Gastrocnemius medialis (tissue), 4 donors: Measurements from ENCODE around the gene ZNF793. TPM values are rescaled to one million over a fixed set of nuclear protein-coding genes. Genes with fewer than 3 reads are reported as not detected.

Experiments
- ATAC-seq, 2 donors: fragments of 150-250 bp; one replicate each; pipeline ENCODE4 v1.9.1; 2016
- DNase-seq, 2 donors: peaks; one replicate each; pipeline ENCODE4 v3.0.0-alpha.2; 2019
- H3K27ac ChIP-seq, 4 donors: fragments of 200-600 bp; sonication (generic); 1 replicate in 1 of 4; 2 replicates in 3 of 4; pipeline ENCODE4 v1.5.1; 2016 to 2018; ENCODE audit warnings: mild to moderate bottlenecking in 2 of 4, moderate library complexity in 1 of 4
- H3K27me3 ChIP-seq, 3 donors: fragments of 200-600 bp; sonication (generic) in 2 of 3; 1 replicate in 1 of 3; 2 replicates in 2 of 3; pipeline versions ENCODE4 v1.5.1 to v1.6.0; 2016 to 2019; ENCODE audit warnings: mild to moderate bottlenecking in 1 of 3, moderate library complexity in 1 of 3
- H3K36me3 ChIP-seq, 2 donors: fragments of 200-600 bp; sonication (generic) in 1 of 2; one replicate each; pipeline ENCODE4 v1.5.1; 2017 to 2018
- H3K4me1 ChIP-seq, 2 donors: fragments of 200-600 bp; sonication (generic) in 1 of 2; one replicate each; pipeline ENCODE4 v1.5.1; 2016 to 2017; ENCODE audit warnings: mild to moderate bottlenecking in 2 of 2
- H3K4me3 ChIP-seq, 4 donors: fragments of 200-600 bp; sonication (generic) in 3 of 4; 1 replicate in 1 of 4; 2 replicates in 3 of 4; pipeline ENCODE4 v1.5.1; 2016 to 2019; ENCODE audit warnings: mild to moderate bottlenecking in 2 of 4
- H3K9me3 ChIP-seq, 3 donors: fragments of 200-600 bp; sonication (generic) in 2 of 3; 1 replicate in 1 of 3; 2 replicates in 2 of 3; pipeline ENCODE4 v1.5.1; 2016 to 2019
- POLR2A ChIP-seq, 2 donors: fragments of 450-650 bp; IDR thresholded peaks; one replicate each; pipeline ENCODE4 v1.6.1; 2017; ENCODE audit warnings: antibody characterized with exemption in 2 of 2, mild to moderate bottlenecking in 2 of 2, moderate library complexity in 2 of 2
- in situ Hi-C, 4 donors: fragments of 200-750 bp; cut with MboI; loops; one replicate each; pipeline versions ENCODE4 v1.15.0 to v1.8.0; 2017; ENCODE audit warnings: low sequenced_read_pairs in 4 of 4
- intact Hi-C: fragments of 100-400 bp; cut with DNase I; formaldehyde crosslinking; loops from one replicate; pipeline ENCODE4 v1.15.1; 2023; ENCODE audit warnings: low total_unique reads
- total RNA-seq, 4 donors: library from RNA; depleted of rRNA; stranded (reverse); fragments of >200 nt; gene quantifications; one replicate each; pipeline versions ENCODE4 v1.1.0 to v1.2.3, GENCODE V29; 2016
- TF ChIP-seq, protein P1 (sequence below), 5 experiments: fragments of 450-650 bp in 3 of 5; fragments of 200-600 bp in 2 of 5; sonication (generic) in 2 of 5; IDR thresholded peaks in 4 of 5; conservative IDR thresholded peaks in 1 of 5; 1 replicate in 4 of 5; 2 replicates in 1 of 5; pipeline ENCODE4 v1.5.1; 2016 to 2019; ENCODE audit warnings: antibody characterized with exemption in 5 of 5, mild to moderate bottlenecking in 3 of 5, moderate library complexity in 3 of 5

Gene ZNF793
- total RNA-seq, 4 donors from 2014 or later, result 0.19 to 1.2 (median 0.76) TPM

GRCh38 chr19:37511186-37511585, 4.4 kb downstream of the ZNF793 start:
- no peaks in the 10 kb centered on the region for H3K9me3 ChIP-seq

DNA sequence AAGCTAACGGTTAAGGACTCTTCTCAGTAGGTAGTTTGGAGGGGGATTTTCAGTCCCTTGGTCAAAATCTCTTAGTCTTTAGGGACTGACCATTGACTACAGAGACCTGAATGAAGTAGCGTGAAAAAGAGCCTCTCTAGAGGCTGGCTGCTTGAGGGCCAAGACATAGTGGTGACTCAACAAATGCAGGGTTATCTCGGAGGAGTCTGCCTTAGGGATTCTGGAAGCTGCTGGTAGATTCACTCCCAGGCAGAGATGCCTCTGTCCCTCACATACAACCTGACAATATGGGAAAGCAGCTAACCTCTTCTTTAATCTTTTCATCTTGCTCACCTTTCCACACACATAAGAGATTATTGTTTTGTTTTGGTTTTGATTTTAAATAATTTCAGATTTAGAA, 5.1 kb downstream of the ZNF793 start:
- TF ChIP-seq, protein P1, sequence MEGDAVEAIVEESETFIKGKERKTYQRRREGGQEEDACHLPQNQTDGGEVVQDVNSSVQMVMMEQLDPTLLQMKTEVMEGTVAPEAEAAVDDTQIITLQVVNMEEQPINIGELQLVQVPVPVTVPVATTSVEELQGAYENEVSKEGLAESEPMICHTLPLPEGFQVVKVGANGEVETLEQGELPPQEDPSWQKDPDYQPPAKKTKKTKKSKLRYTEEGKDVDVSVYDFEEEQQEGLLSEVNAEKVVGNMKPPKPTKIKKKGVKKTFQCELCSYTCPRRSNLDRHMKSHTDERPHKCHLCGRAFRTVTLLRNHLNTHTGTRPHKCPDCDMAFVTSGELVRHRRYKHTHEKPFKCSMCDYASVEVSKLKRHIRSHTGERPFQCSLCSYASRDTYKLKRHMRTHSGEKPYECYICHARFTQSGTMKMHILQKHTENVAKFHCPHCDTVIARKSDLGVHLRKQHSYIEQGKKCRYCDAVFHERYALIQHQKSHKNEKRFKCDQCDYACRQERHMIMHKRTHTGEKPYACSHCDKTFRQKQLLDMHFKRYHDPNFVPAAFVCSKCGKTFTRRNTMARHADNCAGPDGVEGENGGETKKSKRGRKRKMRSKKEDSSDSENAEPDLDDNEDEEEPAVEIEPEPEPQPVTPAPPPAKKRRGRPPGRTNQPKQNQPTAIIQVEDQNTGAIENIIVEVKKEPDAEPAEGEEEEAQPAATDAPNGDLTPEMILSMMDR (IDR thresholded peaks at IDR 0.05 in 4 of 5, conservative IDR thresholded peaks at IDR 0.05 in 1 of 5), result no peak
- no peak for TF ChIP-seq POLR2A (IDR thresholded peaks at IDR 0.05)
- intact Hi-C loops (no loop called here), in situ Hi-C loops (no loop called here)
- H3K9me3 ChIP-seq, result no peaks in the 10 kb centered on the region
- no peak overlapping the region for H3K4me3 ChIP-seq
- no peak overlapping the region for H3K27ac ChIP-seq
- no peaks in the 10 kb centered on the region for H3K27me3 ChIP-seq
- ATAC-seq (no peak), DNase-seq (no peak)
- peaks cover 0 to 58% of the 10 kb centered on the region in 2 donors for H3K36me3 ChIP-seq
- H3K4me1 ChIP-seq, result peaks cover 0 to 4% of the 10 kb centered on the region in 2 donors

More at GRCh38 chr19:37511186-37511585, 4.4 kb downstream of the ZNF793 start:
- Histone ChIP-seq H3K27me3 (no peaks in the 10 kb centered on the region), H3K4me3 (no peak overlapping the region), H3K27ac (no peak overlapping the region), H3K36me3 (peaks cover 0 to 51% of the 10 kb centered on the region in 2 donors), H3K4me1 (peaks cover 0 to 4% of the 10 kb centered on the region in 2 donors)
- no peak for TF ChIP-seq POLR2A (IDR thresholded peaks at IDR 0.05)
- TF ChIP-seq, protein P1 (IDR thresholded peaks at IDR 0.05 in 4 of 5, conservative IDR thresholded peaks at IDR 0.05 in 1 of 5), result no peak
- DNase-seq (no peak), ATAC-seq (no peak)
- in situ Hi-C loops (no loop called here), intact Hi-C loops (no loop called here)

DNA sequence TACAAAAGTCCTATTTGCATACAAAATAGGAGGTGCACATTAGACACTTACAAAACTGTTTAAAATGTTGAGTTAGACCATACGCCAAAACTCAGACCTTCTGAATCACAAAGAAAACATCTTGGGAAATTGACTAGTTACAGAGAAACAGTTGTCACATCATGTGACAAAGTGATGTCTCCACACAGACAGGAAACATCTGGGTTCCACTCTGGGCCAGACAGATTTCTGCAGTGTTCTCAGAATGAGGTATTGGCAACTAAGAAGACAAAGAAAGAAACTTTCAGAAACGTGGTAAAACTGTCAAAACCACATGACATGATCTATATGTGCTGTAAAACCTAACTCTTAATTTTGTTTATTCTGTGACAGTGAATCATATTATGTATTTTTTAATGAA, 6.7 kb downstream of the ZNF793 start:
- Histone ChIP-seq H3K27ac (no peak overlapping the region), H3K4me1 (no peaks in the 10 kb centered on the region), H3K36me3 (peaks cover 0 to 64% of the 10 kb centered on the region in 2 donors), H3K27me3 (no peaks in the 10 kb centered on the region), H3K9me3 (peaks cover 0 to 3% (median 0%) of the 10 kb centered on the region in 3 donors), H3K4me3 (no peak overlapping the region)
- TF ChIP-seq, protein P1 (IDR thresholded peaks at IDR 0.05 in 4 of 5, conservative IDR thresholded peaks at IDR 0.05 in 1 of 5), result no peak
- no peak for TF ChIP-seq POLR2A (IDR thresholded peaks at IDR 0.05)
- ATAC-seq (no peak), DNase-seq (no peak)
- intact Hi-C loops, result no loop called here
- in situ Hi-C loops, result no loop called here

DNA sequence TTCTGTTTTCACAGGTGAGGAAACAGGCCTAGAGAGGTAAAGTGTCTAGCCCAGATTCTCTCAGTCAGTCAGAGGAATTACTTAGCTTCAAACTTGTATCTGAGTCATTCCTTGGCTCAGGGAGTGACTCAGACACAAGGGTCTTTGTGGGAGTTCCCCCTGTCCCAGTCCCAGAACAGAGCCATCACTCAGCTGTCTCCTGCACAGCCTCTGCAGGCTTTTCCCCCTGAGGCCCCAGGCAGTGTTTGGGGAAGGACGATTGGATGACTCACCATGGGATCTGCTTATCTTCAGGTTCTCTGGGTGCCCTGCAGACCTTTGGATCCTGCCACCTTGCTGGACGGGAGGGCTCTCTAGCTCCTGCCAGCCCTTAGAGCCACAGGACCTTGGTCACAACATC, 13.2 kb downstream of the ZNF793 start:
- no peak overlapping the region for H3K27ac ChIP-seq
- no peak for DNase-seq
- peaks cover 3 to 50% of the 10 kb centered on the region in 2 donors for H3K36me3 ChIP-seq
- ATAC-seq, result no peak
- intact Hi-C loops, result no loop called here
- in situ Hi-C loops, result no loop called here
- no peaks in the 10 kb centered on the region for H3K27me3 ChIP-seq
- no peak overlapping the region for H3K4me3 ChIP-seq
- TF ChIP-seq, protein P1 (IDR thresholded peaks at IDR 0.05 in 4 of 5, conservative IDR thresholded peaks at IDR 0.05 in 1 of 5), result no peak
- no peak for TF ChIP-seq POLR2A (IDR thresholded peaks at IDR 0.05)
- peaks cover 0 to 12% (median 7%) of the 10 kb centered on the region in 3 donors for H3K9me3 ChIP-seq
- no peaks in the 10 kb centered on the region for H3K4me1 ChIP-seq

DNA sequence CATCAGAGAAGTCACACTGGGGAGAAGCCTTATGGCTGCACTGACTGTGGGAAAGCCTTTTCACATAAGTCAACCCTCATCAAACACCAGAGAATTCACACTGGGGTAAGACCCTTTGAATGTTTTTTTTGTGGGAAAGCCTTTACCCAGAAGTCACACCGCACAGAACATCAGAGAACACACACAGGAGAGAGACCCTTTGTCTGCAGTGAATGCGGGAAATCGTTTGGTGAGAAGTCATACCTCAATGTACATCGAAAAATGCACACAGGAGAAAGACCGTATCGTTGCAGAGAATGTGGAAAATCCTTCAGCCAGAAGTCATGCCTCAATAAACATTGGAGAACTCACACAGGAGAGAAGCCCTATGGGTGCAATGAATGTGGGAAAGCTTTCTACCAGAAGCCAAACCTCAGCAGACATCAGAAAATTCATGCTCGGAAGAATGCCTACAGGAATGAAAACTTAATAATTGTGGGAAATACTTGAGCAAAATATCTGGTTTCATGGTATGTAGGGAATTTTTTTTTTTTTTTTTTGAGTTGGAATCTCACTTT, 30.7 kb downstream of the ZNF793 start:
- H3K27ac ChIP-seq, result no peak overlapping the region
- peaks cover 5 to 56% of the 10 kb centered on the region in 2 donors for H3K36me3 ChIP-seq
- H3K4me1 ChIP-seq, result no peaks in the 10 kb centered on the region
- peaks cover 3 to 42% (median 14%) of the 10 kb centered on the region in 3 donors for H3K9me3 ChIP-seq
- intact Hi-C loops (no loop called here), in situ Hi-C loops (no loop called here)
- peak overlapping the region in 1 of 4 donors; percentile 30 for H3K4me3 ChIP-seq
- DNase-seq (no peak), ATAC-seq (no peak)
- no peaks in the 10 kb centered on the region for H3K27me3 ChIP-seq
- TF ChIP-seq, protein P1 (IDR thresholded peaks at IDR 0.05 in 4 of 5, conservative IDR thresholded peaks at IDR 0.05 in 1 of 5), result no peak
- TF ChIP-seq POLR2A (IDR thresholded peaks at IDR 0.05), result no peak
